Measurements from ENCODE around the gene METTL2B.
"Not testable (repeated sequence)": the region's sequence is repeated elsewhere in the genome, so short reads cannot be mapped to it uniquely, and the experiment has no call there.

The METTL2B gene

DNA sequence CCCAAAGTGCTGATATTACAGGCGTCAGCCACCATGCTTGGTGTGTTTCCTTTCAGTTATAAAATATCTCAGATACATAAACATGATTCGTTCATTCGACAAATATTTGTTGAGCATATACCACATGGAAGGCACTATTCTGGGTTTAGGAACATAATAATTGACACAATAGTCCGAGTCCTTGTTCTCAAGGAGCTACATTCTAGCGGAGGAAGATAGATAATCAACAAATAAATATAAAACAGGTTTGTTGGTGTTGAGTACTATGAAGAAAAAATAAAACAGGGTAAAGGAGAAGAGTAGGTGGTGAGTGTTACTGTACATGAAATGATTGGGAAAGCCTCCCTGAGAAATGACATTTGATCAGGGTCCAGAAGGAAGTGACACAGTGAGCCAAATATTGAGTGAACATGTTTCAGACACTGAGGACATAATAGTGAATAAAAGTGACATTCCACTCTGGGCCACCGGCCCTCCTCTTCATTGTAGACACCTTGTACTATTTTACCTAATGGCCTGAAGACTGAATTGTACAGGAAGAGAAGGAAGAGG is 27.7 kb upstream of the METTL2B start:
- DNase-seq: no peak
- no peak for TF ChIP-seq POLR2A (IDR thresholded peaks at IDR 0.05; ENCODE audit: low read length)
- no peak for TF ChIP-seq GATA1 (IDR thresholded peaks at IDR 0.05; ENCODE audit: low read depth, low read length)

DNA sequence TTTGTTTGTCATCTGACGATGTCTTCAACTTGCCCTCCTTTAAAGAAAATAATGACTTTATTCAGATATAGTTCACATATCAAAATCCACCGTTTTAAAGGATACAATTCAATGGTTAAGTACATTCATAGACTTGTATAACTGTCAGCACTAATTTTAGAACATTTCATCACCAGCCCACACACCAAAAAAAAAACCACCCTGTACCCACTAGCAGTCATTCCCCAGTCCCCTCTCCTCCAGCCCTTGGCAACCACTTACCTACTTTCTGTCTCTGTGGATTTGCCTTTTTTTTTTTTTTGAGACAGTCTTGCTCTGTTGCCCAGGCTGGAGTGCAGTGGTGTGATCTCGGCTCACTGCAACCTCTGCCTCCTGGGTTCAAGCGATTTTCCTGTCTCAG is 26.1 kb upstream of the METTL2B start:
- no peak for DNase-seq
- TF ChIP-seq GATA1 (IDR thresholded peaks at IDR 0.05; ENCODE audit: low read depth, low read length): no peak
- no peak for TF ChIP-seq POLR2A (IDR thresholded peaks at IDR 0.05; ENCODE audit: low read length)

DNA sequence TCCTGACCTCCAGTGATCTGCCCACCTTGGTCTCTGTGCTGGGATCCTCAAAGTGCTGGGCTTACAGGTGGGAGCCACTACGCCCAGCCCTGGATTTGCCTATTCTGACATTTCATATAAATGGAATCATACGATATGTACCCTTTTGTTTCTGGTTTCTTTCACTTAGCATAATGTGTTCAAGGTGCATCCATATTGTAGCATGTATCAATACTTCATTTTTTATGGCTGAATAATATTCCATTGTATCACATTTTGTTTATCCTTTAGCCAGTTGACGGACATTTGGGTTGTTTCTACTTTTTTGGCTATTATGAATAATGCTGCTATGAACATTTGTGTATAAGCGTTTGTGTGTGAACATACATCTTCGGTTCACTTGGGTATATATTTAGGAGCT is 25.6 kb upstream of the METTL2B start:
- no peak for TF ChIP-seq GATA1 (IDR thresholded peaks at IDR 0.05; ENCODE audit: low read depth, low read length)
- TF ChIP-seq POLR2A (IDR thresholded peaks at IDR 0.05; ENCODE audit: low read length): no peak
- DNase-seq: no peak

DNA sequence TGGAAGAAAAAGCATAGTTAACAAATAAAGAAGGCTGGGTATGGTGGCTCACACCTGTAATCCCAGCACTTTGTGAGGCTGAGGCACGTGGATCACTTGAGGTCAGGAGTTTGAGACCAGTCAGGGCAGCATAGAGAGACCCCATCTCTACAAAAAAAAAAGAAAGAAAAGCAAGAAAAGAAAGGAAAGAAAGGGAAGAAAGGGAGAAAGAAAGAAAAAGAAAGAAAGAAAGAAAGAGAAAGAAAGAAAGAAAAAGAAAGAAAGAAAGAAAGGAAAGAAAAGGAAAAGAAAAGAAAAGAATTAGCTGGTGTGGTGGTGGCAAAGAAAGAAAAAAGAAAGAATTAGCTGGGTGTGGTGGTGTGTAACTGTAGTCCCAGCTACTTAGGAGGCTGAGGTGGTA is 24.0 kb upstream of the METTL2B start:
- no peak for TF ChIP-seq GATA1 (IDR thresholded peaks at IDR 0.05; ENCODE audit: low read depth, low read length)
- no peak for TF ChIP-seq POLR2A (IDR thresholded peaks at IDR 0.05; ENCODE audit: low read length)
- no peak for DNase-seq

DNA sequence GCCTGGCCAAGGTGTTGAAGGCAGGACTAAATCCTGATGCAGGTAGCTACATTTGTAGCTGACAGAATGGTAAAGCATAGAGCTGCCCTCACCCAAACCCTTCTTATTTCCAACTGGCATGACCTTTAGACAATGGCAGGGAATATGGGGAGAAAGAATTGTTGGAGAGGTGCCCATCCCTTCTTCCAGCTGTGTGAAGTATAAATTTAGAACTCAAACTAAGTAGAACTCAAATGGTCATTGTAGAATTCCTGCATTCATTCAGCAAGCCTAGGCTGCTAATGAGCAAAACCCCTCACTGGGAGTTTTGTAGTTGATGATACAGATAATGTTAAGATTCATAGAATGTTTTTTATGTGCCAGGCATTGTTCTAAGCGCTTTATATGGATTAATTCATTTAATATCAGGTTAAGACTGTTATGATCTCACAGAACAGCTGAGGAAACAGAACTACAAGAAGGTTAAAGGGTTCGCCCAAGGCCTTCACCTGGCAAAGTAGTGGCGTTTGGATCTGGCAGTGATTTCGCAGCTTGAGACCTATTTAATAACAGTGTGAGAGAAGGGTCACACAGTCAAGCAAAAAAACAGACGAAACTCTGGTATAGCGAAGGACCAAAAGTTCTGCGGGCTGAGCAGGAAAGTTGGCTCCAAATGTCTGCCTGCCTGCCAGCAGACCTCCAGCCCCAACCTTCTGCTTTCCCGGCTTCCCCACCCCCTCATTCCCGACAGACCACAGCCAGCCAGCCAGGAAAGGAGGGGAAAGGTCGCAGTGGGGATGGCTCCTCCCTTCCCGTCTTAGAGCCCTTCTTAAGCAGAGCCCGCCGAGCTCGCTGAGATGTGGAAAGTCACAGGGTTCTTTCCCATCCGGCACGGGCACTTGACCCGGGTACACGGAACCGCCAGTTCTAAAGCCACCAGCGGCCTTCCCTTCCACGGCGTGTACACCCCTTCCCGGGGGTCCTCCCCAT is 22.4 kb upstream of the METTL2B start:
- no peak for DNase-seq
- no peak for TF ChIP-seq POLR2A (IDR thresholded peaks at IDR 0.05; ENCODE audit: low read length)
- TF ChIP-seq GATA1 (IDR thresholded peaks at IDR 0.05; ENCODE audit: low read depth, low read length): no peak

DNA sequence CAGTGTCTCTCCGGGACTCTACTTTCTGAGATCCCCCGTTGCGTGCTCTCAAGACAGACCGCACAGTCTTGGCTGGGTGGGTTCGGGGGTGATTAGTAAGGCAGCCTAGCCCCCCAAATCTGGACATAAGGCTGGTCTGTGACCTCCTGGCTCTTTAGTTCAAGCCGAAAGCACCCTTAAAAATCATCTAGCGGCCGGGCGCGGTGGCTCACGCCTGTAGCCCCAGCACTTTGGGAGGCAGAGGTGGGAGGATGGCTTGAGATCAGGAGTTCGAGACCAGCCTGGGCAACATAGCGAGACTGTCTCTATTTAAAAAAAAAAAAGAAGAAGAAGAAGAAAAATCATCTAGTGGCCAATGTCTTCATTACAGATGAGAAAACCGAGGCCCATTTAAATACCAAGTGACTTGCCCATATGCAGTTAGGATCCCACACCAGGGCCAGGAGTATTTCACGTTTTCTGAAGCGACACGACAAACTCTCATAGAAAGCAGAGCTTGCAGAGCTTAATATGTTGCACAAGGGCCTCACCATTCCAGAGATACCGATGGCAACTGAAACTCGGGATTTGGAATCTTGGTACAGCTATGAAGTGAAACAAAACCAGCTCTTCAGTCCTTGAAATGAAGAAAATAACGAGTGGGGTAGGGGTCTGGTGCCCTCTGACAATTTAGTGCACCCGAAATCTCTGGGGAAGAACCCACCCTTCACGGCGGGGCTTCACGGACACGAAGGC is 21.6 kb upstream of the METTL2B start:
- TF ChIP-seq POLR2A (IDR thresholded peaks at IDR 0.05; ENCODE audit: low read length) (no peak), GATA1 (IDR thresholded peaks at IDR 0.05; ENCODE audit: low read depth, low read length) (no peak)
- peak in 1 of 2 experiments; percentile 35 for DNase-seq

DNA sequence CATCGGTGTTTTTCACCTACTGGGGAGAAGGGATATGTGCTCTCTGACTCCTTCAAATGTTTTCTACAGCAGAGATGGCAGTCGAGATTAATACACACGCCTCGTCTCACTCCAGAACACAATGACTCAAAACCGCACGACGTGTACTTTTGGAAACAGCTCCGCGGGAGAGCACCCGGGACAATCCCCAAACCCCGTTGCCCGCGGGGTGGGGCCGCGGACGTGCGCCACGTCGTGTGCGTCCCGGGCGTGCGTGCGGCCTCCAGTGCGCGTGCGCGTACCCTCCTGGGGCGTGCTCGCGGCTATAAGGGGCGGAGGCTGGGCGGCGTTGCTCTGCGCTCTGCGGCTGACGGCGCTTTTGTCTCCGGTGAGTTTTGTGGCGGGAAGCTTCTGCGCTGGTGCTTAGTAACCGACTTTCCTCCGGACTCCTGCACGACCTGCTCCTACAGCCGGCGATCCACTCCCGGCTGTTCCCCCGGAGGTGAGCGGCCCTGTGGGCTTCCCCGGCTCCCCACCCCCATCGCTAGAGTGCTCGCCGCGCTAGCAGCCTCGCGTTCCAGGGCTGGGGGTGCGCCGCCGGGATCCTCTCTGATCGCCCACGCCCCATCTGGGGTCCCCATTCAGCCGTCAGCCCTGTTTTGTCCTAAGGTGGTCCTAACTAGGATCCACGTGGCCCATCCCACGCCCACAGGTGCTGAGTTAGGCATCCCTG is 20.8 kb upstream of the METTL2B start, which contains the start of gene HILPDA:
TSS of gene HILPDA (plus strand) at position 336 of the 712 bp plus-strand sequence. CDS start 1,391 bp downstream, outside the sequence.
- peak; percentile 92 to 94 for DNase-seq

DNA sequence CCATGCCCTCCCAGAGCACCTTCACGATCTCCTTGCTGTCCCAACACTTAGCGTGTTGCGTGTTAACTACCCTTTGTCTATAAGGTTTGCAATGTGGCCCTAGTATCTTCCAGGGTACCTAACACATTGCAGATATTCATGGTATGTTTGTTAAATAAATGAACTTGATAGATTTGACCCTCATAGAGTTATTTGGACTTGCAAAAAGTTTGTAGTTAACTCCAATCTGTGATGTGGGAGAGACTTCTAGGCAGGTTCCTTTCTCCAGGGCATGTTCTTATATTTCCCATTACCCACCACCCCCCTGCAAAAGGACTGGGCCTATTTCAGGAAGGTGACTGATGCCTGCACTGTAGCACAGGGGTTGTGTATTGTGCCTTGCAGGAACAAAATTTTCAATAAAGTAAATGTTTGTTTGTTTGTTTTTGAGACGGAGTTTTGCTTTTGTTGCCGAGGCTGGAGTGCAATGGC is 20.3 kb upstream of the METTL2B start:
- DNase-seq: no peak
- TF ChIP-seq GATA1 (IDR thresholded peaks at IDR 0.05; ENCODE audit: low read depth, low read length) (no peak), POLR2A (IDR thresholded peaks at IDR 0.05; ENCODE audit: low read length) (no peak)

More for the DNA sequence above, 20.8 kb upstream of the METTL2B start, which contains the start of gene HILPDA:
- TF ChIP-seq POLR2A (IDR thresholded peaks at IDR 0.05; ENCODE audit: low read length) (peak; percentile 75), GATA1 (IDR thresholded peaks at IDR 0.05; ENCODE audit: low read depth, low read length) (no peak)

DNA sequence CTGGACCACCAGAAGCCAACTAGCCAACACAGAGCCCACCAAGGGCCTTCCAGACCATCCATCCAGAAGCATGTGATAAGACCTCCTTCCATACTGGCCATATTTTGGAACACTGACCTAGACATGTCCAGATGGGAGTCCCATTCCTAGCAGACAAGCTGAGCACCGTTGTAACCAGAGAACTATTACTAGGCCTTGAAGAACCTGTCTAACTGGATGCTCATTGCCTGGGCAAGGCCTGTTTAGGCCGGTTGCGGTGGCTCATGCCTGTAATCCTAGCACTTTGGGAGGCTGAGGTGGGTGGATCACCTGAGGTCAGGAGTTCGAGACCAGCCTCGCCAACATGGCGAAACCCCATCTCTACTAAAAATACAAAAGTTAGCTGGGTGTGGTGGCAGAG is 19.2 kb upstream of the METTL2B start:
- DNase-seq: not testable (repeated sequence)

DNA sequence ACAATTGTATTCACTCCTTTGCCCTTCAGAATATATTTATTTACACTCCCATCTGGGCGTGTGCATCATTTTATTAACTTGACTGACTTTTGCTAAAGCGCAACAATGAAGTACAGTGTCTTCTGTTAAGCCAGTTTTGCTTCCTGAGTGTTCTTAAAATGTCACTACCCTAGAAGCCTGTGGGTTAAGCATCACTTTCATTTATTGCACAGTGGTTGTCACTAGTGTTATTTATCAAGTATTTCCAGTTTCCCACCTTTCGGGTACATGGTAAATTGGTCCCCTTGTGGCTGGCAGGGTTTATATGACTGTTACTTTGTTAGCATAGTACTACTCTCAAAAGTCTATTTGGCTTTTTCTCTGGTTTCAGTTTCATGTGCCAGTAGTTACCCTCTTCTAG is 17.6 kb upstream of the METTL2B start:
- DNase-seq: no peak

DNA sequence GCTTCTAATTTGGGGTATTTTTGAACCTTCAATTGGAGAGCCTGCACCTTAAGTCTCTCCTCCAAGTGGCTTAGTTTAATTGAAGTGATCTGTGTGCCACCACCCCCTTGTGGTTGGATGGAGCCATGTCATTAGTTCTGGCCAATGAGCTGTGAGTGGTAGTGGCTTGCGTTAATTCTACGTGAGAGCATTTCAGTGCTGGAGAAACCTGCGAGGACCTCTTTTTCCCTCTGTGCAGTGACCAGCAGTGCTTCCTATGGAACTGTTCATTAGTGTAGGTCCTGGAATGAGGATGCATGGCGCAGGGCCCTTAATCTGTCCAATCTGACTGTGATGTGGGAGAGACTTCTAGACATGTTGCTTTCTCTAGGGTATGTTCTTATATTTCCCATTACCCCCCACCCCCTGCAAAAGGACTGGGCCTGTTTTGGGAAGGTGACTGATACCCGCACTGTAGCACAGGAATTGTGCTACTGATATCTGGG is 17.1 kb upstream of the METTL2B start:
- TF ChIP-seq POLR2A (IDR thresholded peaks at IDR 0.05; ENCODE audit: low read length) (no peak), GATA1 (IDR thresholded peaks at IDR 0.05; ENCODE audit: low read depth, low read length) (no peak)
- peak; percentile 79 to 84 for DNase-seq

More for the DNA sequence above, 17.6 kb upstream of the METTL2B start:
- TF ChIP-seq GATA1 (IDR thresholded peaks at IDR 0.05; ENCODE audit: low read depth, low read length) (no peak), POLR2A (IDR thresholded peaks at IDR 0.05; ENCODE audit: low read length) (no peak)

DNA sequence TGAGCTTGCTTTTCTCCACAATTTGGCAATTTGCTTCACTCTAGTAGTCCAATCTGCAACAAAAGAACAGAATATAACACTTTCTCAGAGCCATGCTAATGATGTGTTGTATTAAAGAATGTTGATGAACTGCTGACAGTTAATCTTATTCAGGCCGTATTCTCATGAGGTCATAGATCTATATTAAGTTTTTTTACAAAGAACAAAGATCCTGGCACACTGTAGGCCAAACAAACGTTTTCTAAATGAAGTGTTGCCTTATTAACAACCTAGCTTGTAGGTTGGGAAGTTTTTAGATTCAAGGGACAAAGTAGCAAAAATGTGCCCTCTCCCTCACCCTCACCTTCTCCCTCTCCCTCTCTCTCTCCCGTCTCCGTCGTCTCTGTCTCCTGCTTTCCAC is 14.1 kb upstream of the METTL2B start:
- no peak for DNase-seq
- TF ChIP-seq GATA1 (IDR thresholded peaks at IDR 0.05; ENCODE audit: low read depth, low read length) (no peak), POLR2A (IDR thresholded peaks at IDR 0.05; ENCODE audit: low read length) (no peak)

DNA sequence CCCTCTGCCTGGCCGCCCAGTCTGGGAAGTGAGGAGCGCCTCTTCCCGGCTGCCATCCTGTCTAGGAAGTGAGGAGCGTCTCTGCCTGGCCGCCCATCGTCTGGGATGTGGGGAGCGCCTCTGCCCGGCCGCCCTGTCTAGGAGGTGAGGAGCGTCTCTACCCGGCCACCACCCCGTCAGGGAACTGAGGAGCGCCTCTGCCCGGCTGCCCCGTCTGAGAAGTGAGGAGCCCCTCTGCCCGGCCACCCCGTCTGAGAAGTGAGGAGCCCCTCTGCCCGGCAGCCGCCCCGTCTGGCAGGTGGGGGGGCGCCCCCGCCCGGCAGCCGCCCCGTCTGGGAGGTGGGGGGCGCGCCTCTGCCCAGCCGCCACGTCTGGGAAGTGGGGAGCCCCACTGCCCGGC is 13.2 kb upstream of the METTL2B start:
- not testable (repeated sequence) for DNase-seq

DNA sequence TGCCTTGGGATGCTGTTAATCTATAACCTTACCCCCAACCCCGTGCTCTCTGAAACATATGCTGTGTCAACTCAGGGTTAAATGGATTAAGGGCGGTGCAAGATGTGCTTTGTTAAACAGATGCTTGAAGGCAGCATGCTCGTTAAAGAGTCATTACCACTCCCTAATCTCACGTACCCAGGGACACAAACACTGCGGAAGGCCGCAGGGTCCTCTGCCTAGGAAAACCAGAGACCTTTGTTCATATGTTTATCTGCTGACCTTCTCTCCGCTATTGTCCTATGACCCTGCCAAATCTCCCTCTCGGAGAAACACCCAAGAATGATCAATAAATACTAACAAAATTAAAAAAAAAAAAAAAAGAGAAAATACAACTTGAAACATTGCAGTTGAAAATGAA is 12.6 kb upstream of the METTL2B start:
- not testable (repeated sequence) for DNase-seq

DNA sequence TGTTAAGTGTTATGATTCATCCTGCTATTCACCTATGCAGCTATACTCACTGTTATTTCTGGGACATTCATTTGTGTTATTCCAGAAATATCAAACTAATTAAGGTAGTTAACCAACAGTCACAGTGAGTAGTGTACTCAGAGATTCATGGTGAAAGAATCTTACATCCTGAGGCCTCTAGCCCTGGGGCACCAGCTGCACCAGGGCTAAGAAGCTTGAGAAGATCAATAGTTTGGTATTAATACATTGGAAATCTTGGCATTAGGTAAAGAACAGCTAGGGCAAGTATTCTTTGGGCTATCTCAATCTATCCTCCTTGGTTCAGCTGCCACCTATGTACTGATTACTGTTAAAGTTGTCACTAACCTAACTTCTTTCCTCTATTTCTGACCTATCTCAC is 9.7 kb upstream of the METTL2B start:
- DNase-seq: not testable (repeated sequence)

DNA sequence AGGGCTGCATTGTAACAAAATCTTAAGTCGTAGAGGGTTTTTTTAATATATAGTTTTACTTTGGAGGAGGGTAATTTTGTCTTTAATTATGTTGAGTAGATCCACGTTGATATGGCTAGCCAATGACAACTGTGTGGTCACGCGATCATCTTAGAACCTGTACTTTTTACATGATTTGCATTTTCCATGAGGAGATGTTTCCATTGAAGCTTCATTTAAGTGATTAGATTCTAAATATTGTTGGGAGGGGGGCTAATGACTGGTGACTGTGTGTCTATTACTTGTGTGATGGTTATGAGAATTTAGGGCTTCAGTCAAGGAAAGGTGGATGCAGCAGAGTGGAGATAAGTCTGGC is 765 bp downstream of the METTL2B start:
- peak; percentile 50 to 52 for DNase-seq

DNA sequence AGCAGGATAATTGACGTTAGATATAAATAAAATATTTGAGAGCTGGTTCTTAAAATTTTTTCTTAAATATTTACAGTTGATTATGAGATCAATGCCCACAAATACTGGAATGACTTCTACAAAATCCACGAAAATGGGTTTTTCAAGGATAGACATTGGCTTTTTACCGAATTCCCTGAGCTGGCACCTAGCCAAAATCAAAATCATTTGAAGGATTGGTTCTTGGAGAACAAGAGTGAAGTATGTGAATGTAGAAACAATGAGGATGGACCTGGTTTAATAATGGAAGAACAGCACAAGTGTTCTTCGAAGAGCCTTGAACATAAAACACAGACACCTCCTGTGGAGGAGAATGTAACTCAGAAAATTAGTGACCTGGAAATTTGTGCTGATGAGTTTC is 2.5 kb downstream of the METTL2B start:
- not testable (repeated sequence) for DNase-seq

DNA sequence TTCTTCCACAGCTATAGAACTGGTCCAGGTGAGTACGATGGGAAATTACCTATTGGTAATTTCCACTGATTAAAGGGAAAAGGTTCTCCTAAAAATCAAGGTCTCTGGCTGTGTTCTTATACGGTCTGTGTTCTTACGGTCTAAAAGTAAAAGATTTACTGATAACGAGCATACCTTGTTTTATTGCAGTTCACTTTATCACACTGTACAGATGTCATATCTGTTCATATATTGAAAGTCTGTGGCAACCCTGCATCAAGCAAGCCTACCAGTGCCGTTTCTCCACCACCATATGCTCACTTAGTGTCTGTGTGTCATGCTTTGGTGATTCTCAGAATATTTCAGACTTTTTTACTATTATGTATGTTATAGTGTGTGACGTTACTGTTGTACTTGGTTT is 11.6 kb downstream of the METTL2B start:
- not testable (repeated sequence) for DNase-seq

All from erythroblast (primary cell).